ENCODE data around the gene FAM167B. TPM values are rescaled to one million over a fixed set of nuclear protein-coding genes. Genes with fewer than 3 reads are reported as not detected.

Gene FAM167B
- total and polyA plus RNA-seq, 7 experiments from 2014 or later: 0.48 to 2.0 (median 1.4) TPM; not detected in 2

GRCh38 chr1:32220746-32221580, 26.1 kb upstream of the FAM167B start:
- H3K27me3 Mint-ChIP-seq: no peaks in the 10 kb centered on the region
- peaks cover 0 to 30% (median 11%) of the 10 kb centered on the region in 5 donors for H3K36me3 Mint-ChIP-seq
- POLR2A ChIA-PET: interaction anchor here (0.5 to 1.7 kb wide), 6 partner anchors 30 to 185 kb away, joined by 3 to 4 read pairs (median 3); partner anchors contain the start of genes HDAC1, LCK and MARCKSL1
- H3K4me3 Mint-ChIP-seq: peak overlapping the region; percentile 90 to 98 (median 97)
- H3K27ac ChIP-seq (ENCODE audit: low read depth, low read length): peak overlapping the region; percentile 99
- peak overlapping the region; percentile 94 to 99 (median 98) for H3K27ac Mint-ChIP-seq
- ATAC-seq (no peak), DNase-seq (no peak)
- H3K4me1 Mint-ChIP-seq: peaks cover 22 to 64% (median 45%) of the 10 kb centered on the region in 7 donors
- peaks cover 23 to 32% of the 10 kb centered on the region in 2 donors for H3K4me1 ChIP-seq (ENCODE audit: control insufficient read depth in 2 of 2, insufficient read depth in 2 of 2, low read length in 2 of 2)
- no peaks in the 10 kb centered on the region for H3K9me3 Mint-ChIP-seq
- H3K4me3 ChIP-seq (ENCODE audit: low read length): peak overlapping the region; percentile 99
- peaks cover 5 to 32% (median 11%) of the 10 kb centered on the region in 3 experiments for H3K36me3 ChIP-seq (ENCODE audit: control insufficient read depth in 2 of 3, insufficient read depth in 3 of 3, low read length in 3 of 3)
- intact Hi-C loops (cut with micrococcal nuclease): no loop called here
- CTCF ChIA-PET: interaction anchor here (0.6 to 1.5 kb wide), 3 partner anchors 151 to 190 kb away, joined by 3 to 6 read pairs (median 4); no protein-coding TSS in a partner anchor
- H3K9me3 ChIP-seq (ENCODE audit: control insufficient read depth in 2 of 3, low read length in 3 of 3): no peaks in the 10 kb centered on the region
- H3K27me3 ChIP-seq (ENCODE audit: control insufficient read depth in 2 of 2, insufficient read depth in 2 of 2, low read length in 2 of 2): no peaks in the 10 kb centered on the region

DNA sequence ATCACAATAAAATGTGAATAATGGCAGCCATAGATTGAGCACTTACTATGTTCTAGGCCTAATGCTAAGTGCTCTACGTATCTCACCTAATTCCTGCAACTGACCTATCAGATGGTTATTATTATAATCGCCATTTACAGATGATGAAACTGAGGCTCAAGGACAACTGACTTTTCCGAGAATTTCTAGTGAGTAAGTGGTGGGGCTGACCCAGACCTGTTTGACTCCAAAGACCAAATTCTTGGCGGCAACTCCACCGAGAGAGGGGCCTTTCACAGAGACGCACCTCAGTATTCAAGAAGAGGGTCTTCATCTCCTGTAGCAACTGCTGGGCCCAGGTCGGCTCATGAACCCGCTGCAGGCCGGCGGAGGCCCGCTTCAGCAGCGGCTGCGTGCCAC, 25.4 kb upstream of the FAM167B start:
- ChIA-PET CTCF (interaction anchor here (0.6 to 1.5 kb wide), 3 partner anchors 151 to 190 kb away, joined by 3 to 6 read pairs (median 4); no protein-coding TSS in a partner anchor), POLR2A (interaction anchor here (0.5 to 2.4 kb wide), 7 partner anchors 16 to 185 kb away, joined by 3 to 5 read pairs (median 4); partner anchors contain the start of genes HDAC1, IQCC and LCK)
- H3K4me1 Mint-ChIP-seq: peaks cover 17 to 61% (median 39%) of the 10 kb centered on the region in 7 donors
- Histone ChIP-seq H3K4me1 (ENCODE audit: control insufficient read depth in 2 of 2, insufficient read depth in 2 of 2, low read length in 2 of 2) (peaks cover 23 to 26% of the 10 kb centered on the region in 2 donors), H3K27me3 (ENCODE audit: control insufficient read depth in 2 of 2, insufficient read depth in 2 of 2, low read length in 2 of 2) (no peaks in the 10 kb centered on the region), H3K4me3 (ENCODE audit: low read length) (peak overlapping the region; percentile 99), H3K36me3 (ENCODE audit: control insufficient read depth in 2 of 3, insufficient read depth in 3 of 3, low read length in 3 of 3) (peaks cover 5 to 37% (median 11%) of the 10 kb centered on the region in 3 experiments), H3K9me3 (ENCODE audit: control insufficient read depth in 2 of 3, low read length in 3 of 3) (no peaks in the 10 kb centered on the region), H3K27ac (ENCODE audit: low read depth, low read length) (peak overlapping the region; percentile 99)
- DNase-seq (no peak), ATAC-seq (no peak)
- no peaks in the 10 kb centered on the region for H3K9me3 Mint-ChIP-seq
- intact Hi-C loops (cut with micrococcal nuclease): no loop called here
- no peaks in the 10 kb centered on the region for H3K27me3 Mint-ChIP-seq
- peaks cover 0 to 31% (median 11%) of the 10 kb centered on the region in 5 donors for H3K36me3 Mint-ChIP-seq
- peak overlapping the region; percentile 90 to 98 (median 97) for H3K4me3 Mint-ChIP-seq
- H3K27ac Mint-ChIP-seq: peak overlapping the region; percentile 94 to 99 (median 98)

DNA sequence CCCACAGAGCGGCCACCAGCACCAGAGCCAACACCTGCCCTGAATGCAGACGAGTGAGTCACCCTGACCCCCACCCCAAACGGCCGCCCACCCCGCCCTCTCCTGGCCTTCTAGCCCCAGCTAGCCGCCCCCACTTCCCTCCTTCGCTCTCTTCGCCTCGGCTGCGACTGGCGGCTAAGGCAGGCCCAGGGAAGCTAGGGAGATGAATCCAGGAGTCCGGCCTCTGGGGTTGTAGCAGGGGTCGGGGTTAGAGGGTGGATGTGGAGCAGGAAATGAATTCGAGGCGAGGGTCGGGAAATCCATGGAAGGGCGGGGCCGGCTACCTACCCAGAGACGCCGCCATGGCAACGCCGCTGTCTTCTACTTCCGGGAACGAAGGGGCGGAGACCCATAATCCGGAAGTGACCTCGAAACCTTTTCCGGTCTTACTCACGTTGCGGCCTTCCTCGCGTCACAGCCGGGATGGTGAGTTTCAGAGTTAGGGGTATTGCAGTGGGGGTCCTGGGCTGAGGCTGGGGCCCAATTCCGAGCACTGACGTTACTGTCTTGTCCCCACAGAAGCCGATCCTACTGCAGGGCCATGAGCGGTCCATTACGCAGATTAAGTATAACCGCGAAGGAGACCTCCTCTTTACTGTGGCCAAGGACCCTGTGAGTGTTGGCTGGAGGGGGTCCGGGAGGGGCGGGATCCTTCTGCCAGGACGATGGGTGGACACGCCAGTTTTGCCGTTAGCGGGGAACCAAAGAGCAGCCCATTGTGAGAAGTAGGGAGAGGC, 24.9 kb upstream of the FAM167B start, which contains the start of the genes EIF3I and TMEM234:
TSS of gene EIF3I (plus strand) at position 428 of the 776 bp plus-strand sequence. CDS start at position 463, 35 bp downstream.
TSS of gene TMEM234 (minus strand) at position 374 of the 776 bp plus-strand sequence. CDS start at position 343, 31 bp downstream.
- no peaks in the 10 kb centered on the region for H3K9me3 Mint-ChIP-seq
- Histone ChIP-seq H3K4me3 (ENCODE audit: low read length) (peak within 1 kb of the TSS; percentile 99), H3K27ac (ENCODE audit: low read depth, low read length) (peak within 1 kb of the TSS; percentile 99), H3K27me3 (ENCODE audit: control insufficient read depth in 2 of 2, insufficient read depth in 2 of 2, low read length in 2 of 2) (no peaks in the 10 kb centered on the region), H3K9me3 (ENCODE audit: control insufficient read depth in 2 of 3, low read length in 3 of 3) (no peaks in the 10 kb centered on the region), H3K36me3 (ENCODE audit: control insufficient read depth in 2 of 3, insufficient read depth in 3 of 3, low read length in 3 of 3) (peaks cover 5 to 34% (median 11%) of the 10 kb centered on the region in 3 experiments), H3K4me1 (ENCODE audit: control insufficient read depth in 2 of 2, insufficient read depth in 2 of 2, low read length in 2 of 2) (peaks cover 23 to 24% of the 10 kb centered on the region in 2 donors)
- DNase-seq (peak; percentile 71 to 94 (median 89)), ATAC-seq (peak; percentile 95)
- intact Hi-C loops (cut with micrococcal nuclease): loop anchor here (1.0 to 2.0 kb wide), 13 partner anchors 17 to 172 kb away; partner anchors contain the start of genes BSDC1 (in 2 of the 2), CCDC28B (in 2 of the 2), HDAC1 (in 2 of the 2) and IQCC (in 1 of the 2)
- ChIA-PET CTCF (interaction anchor here (1.3 to 1.5 kb wide), 2 partner anchors 19 to 150 kb away, joined by 6 read pairs; no protein-coding TSS in a partner anchor), POLR2A (interaction anchor here (0.5 to 2.4 kb wide), 7 partner anchors 8 to 68 kb away, joined by 4 to 10 read pairs (median 5); partner anchors contain the start of genes IQCC and LCK)
- H3K27ac Mint-ChIP-seq: peak within 1 kb of the TSS; percentile 94 to 99 (median 98)
- H3K36me3 Mint-ChIP-seq: peaks cover 0 to 25% (median 11%) of the 10 kb centered on the region in 5 donors
- peak within 1 kb of the TSS; percentile 90 to 98 (median 97) for H3K4me3 Mint-ChIP-seq
- H3K4me1 Mint-ChIP-seq: peaks cover 14 to 57% (median 37%) of the 10 kb centered on the region in 7 donors
- H3K27me3 Mint-ChIP-seq: no peaks in the 10 kb centered on the region

DNA sequence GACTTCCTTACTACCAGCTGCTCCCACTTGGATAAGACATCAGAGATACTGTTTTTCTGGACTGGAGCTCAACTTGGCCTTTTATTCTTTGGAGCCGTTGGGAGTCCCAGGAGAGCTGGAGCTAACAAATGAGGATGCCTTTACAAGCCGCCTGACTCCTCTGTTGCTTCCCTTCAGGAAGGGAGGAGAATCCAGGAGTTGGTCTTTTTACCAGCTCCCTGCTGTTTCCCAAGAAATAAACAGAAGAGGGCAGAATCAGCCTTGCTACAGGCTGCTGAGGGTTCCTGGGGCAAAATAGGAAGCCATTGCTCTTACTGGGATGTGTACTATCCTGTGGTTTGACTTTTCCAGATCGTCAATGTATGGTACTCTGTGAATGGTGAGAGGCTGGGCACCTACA, 23.3 kb upstream of the FAM167B start:
- Histone ChIP-seq H3K4me1 (ENCODE audit: control insufficient read depth in 2 of 2, insufficient read depth in 2 of 2, low read length in 2 of 2) (peaks cover 23 to 24% of the 10 kb centered on the region in 2 donors), H3K4me3 (ENCODE audit: low read length) (no peak overlapping the region), H3K27me3 (ENCODE audit: control insufficient read depth in 2 of 2, insufficient read depth in 2 of 2, low read length in 2 of 2) (no peaks in the 10 kb centered on the region), H3K27ac (ENCODE audit: low read depth, low read length) (peak overlapping the region; percentile 99), H3K9me3 (ENCODE audit: control insufficient read depth in 2 of 3, low read length in 3 of 3) (no peaks in the 10 kb centered on the region), H3K36me3 (ENCODE audit: control insufficient read depth in 2 of 3, insufficient read depth in 3 of 3, low read length in 3 of 3) (peaks cover 6 to 44% (median 24%) of the 10 kb centered on the region in 3 experiments)
- H3K36me3 Mint-ChIP-seq: peaks cover 7 to 37% (median 27%) of the 10 kb centered on the region in 5 donors
- intact Hi-C loops (cut with micrococcal nuclease): loop anchor here (2.0 kb wide), 3 partner anchors 23 to 149 kb away; partner anchors contain the start of genes CCDC28B (in 1 of the 2) and LCK (in 1 of the 2)
- DNase-seq (no peak), ATAC-seq (no peak)
- no peaks in the 10 kb centered on the region for H3K27me3 Mint-ChIP-seq
- peaks cover 21 to 56% (median 43%) of the 10 kb centered on the region in 7 donors for H3K4me1 Mint-ChIP-seq
- ChIA-PET POLR2A (interaction anchor here (0.6 to 2.4 kb wide), 9 partner anchors 15 to 170 kb away, joined by 3 to 10 read pairs (median 4); partner anchors contain the start of genes IQCC and MARCKSL1), CTCF (interaction anchor here (1.3 kb wide), 1 partner anchor 17 kb away, joined by 6 read pairs; no protein-coding TSS in a partner anchor)
- H3K4me3 Mint-ChIP-seq: peak overlapping the region; percentile 90 to 98 (median 97)
- H3K27ac Mint-ChIP-seq: peak overlapping the region; percentile 52 to 99 (median 98)
- H3K9me3 Mint-ChIP-seq: no peaks in the 10 kb centered on the region

DNA sequence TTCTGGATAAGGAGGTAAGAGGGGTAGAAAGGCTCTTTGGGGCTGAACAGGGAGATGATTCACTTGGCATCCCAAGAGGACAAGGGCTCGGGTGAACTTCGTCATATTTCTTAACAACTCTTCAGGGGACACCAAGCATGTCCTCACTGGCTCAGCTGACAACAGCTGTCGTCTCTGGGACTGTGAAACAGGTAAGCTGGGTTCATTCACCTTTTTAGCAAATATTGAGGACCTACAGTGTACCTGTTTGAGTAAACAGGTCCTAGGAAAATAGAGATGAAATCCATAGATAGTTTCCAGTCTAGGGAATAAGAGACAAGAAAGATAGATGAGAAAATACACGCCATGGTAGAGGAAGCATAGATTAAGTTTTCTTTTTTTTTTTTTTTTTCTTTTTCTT, 22.7 kb upstream of the FAM167B start:
- Histone ChIP-seq H3K27me3 (ENCODE audit: control insufficient read depth in 2 of 2, insufficient read depth in 2 of 2, low read length in 2 of 2) (no peaks in the 10 kb centered on the region), H3K9me3 (ENCODE audit: control insufficient read depth in 2 of 3, low read length in 3 of 3) (no peaks in the 10 kb centered on the region), H3K36me3 (ENCODE audit: control insufficient read depth in 2 of 3, insufficient read depth in 3 of 3, low read length in 3 of 3) (peaks cover 12 to 47% (median 28%) of the 10 kb centered on the region in 3 experiments), H3K4me3 (ENCODE audit: low read length) (no peak overlapping the region), H3K4me1 (ENCODE audit: control insufficient read depth in 2 of 2, insufficient read depth in 2 of 2, low read length in 2 of 2) (peaks cover 23 to 24% of the 10 kb centered on the region in 2 donors), H3K27ac (ENCODE audit: low read depth, low read length) (peak overlapping the region; percentile 99)
- POLR2A ChIA-PET: interaction anchor here (0.7 to 2.3 kb wide), 4 partner anchors 16 to 112 kb away, joined by 3 to 10 read pairs (median 4); partner anchors contain the start of gene MARCKSL1
- CTCF ChIA-PET: no interaction called here
- Mint-ChIP-seq H3K27me3 (no peaks in the 10 kb centered on the region), H3K4me3 (peak overlapping the region; percentile 63 to 98 (median 96)), H3K9me3 (no peaks in the 10 kb centered on the region), H3K4me1 (peaks cover 21 to 56% (median 43%) of the 10 kb centered on the region in 7 donors), H3K27ac (peak overlapping the region; percentile 52 to 99 (median 79)), H3K36me3 (peaks cover 8 to 42% (median 30%) of the 10 kb centered on the region in 5 donors)
- ATAC-seq (no peak), DNase-seq (no peak)
- intact Hi-C loops (cut with micrococcal nuclease): no loop called here

Measured in naive thymus-derived CD4-positive, alpha-beta T cell (primary cell).